ENCODE data around the gene ZMYND11.

DNA sequence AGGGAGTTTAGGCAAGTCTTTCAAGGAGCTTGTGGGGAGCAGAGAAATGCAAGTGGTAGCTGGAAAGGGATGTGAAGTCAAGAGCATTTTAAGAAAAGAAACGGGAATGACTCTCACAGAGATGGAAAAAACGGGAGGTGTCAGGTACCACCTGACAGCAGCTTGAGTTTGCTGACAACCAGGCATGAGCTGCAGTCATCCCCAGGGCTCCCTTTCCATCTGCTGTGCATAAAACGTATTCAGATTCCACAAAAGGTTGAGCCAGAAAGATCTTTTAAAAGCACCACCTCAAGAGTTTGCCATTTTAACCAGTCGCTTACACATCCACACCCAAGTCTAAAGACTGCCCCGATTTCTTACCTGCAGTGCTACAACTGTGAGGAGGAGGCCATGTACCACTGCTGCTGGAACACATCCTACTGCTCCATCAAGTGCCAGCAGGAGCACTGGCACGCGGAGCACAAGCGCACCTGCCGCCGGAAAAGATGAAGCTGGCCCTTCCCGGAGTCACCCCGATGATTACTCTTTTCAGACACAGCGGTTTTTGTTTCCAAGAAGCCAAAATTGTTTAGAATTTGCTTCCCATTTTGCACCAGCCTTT lies 116.8 kb downstream of the ZMYND11 start:
- TF ChIP-seq, protein P1, sequence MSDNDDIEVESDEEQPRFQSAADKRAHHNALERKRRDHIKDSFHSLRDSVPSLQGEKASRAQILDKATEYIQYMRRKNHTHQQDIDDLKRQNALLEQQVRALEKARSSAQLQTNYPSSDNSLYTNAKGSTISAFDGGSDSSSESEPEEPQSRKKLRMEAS (IDR thresholded peaks at IDR 0.05; ENCODE audit: low read depth), result no peak
- TF ChIP-seq, protein P2, sequence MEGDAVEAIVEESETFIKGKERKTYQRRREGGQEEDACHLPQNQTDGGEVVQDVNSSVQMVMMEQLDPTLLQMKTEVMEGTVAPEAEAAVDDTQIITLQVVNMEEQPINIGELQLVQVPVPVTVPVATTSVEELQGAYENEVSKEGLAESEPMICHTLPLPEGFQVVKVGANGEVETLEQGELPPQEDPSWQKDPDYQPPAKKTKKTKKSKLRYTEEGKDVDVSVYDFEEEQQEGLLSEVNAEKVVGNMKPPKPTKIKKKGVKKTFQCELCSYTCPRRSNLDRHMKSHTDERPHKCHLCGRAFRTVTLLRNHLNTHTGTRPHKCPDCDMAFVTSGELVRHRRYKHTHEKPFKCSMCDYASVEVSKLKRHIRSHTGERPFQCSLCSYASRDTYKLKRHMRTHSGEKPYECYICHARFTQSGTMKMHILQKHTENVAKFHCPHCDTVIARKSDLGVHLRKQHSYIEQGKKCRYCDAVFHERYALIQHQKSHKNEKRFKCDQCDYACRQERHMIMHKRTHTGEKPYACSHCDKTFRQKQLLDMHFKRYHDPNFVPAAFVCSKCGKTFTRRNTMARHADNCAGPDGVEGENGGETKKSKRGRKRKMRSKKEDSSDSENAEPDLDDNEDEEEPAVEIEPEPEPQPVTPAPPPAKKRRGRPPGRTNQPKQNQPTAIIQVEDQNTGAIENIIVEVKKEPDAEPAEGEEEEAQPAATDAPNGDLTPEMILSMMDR (IDR thresholded peaks at IDR 0.05), result no peak
- TF ChIP-seq POLR2AphosphoS5 (IDR thresholded peaks at IDR 0.05; ENCODE audit: low read depth, low read length) (no peak), MXI1 (IDR thresholded peaks at IDR 0.05; ENCODE audit: low read depth, low read length) (no peak), EZH2phosphoT487 (IDR thresholded peaks at IDR 0.05; ENCODE audit: borderline replicate concordance, low read depth) (no peak), RAD21 (IDR thresholded peaks at IDR 0.05; ENCODE audit: low read length) (no peak), SIN3A (IDR thresholded peaks at IDR 0.05; ENCODE audit: borderline replicate concordance, low read depth, low read length) (no peak), TAF1 (IDR thresholded peaks at IDR 0.05; ENCODE audit: borderline replicate concordance, low read depth, low read length) (no peak), FOSL2 (IDR thresholded peaks at IDR 0.05; ENCODE audit: borderline replicate concordance, low read depth) (no peak), EP300 (IDR thresholded peaks at IDR 0.05; ENCODE audit: borderline replicate concordance in 1 of 2, low read depth in 1 of 2, low read length in 1 of 2) (no peak), RFX5 (IDR thresholded peaks at IDR 0.05; ENCODE audit: low read length) (no peak), RXRA (IDR thresholded peaks at IDR 0.05; ENCODE audit: borderline replicate concordance, low read depth) (no peak), TEAD4 (IDR thresholded peaks at IDR 0.05; ENCODE audit: borderline replicate concordance, insufficient read depth) (no peak)

Data from SK-N-SH (cell line).